Measurements from ENCODE around the gene B3GALT4. TPM values are rescaled to one million over a fixed set of nuclear protein-coding genes. Genes with fewer than 3 reads are reported as not detected.

The B3GALT4 gene
- total RNA-seq, result 1.6 and 3.3 TPM in 2 replicates

DNA sequence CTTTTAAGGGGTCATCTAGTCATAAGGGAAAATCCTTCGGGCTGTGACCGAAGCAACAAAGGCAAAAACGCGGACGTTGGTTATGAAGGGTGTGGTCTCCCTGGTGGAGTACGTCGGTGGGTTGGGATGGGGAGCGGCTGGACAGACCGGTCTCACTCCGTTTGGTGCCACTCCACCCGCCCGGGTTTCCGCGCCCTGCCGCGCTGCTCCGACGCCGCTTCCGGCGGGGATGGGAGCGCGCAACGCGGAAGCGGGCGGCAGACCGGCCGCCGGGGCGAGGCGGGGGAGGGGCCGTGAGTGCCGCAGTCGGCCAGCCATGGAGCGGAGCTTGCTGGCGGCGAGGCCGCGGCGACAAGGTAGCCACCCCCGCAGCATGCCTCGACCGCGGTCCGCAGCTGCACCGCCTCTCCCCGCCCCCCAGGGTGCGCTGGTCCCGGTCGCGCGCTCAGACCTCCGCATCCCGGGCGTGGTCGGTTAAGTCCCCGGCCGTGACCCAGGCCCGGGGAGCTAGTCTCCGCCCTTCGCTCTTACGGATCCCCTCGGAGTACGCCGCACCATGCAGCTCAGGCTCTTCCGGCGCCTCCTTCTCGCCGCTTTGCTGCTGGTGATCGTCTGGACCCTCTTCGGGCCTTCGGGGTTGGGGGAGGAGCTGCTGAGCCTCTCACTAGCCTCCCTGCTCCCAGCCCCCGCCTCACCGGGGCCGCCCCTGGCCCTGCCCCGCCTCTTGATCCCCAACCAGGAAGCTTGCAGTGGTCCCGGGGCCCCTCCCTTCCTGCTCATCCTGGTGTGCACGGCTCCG is at the start of gene B3GALT4:
B3GALT4 (plus strand) TSS at position 260 of the 799 bp plus-strand sequence; CDS start at position 557, 297 bp downstream.

GRCh38 chr6:33271468-33272274 is 5.3 kb upstream of the B3GALT4 start, which contains the start of the genes RPS18 and VPS52:
Gene RPS18 (plus strand): TSS chr6:33272075. CDS start chr6:33272120, 45 bp downstream.
Gene VPS52 (minus strand): TSS chr6:33271876. CDS start chr6:33271675, 201 bp downstream.

GRCh38 chr6:33288921-33289783 is 12.2 kb downstream of the B3GALT4 start, which contains the start of the genes PFDN6 and WDR46:
Gene PFDN6 (plus strand): TSS chr6:33289601. CDS start chr6:33289857, 256 bp downstream.
Gene WDR46 (minus strand): TSS chr6:33289239. CDS start chr6:33289170, 69 bp downstream.

GRCh38 chr6:33298773-33299236 is 21.9 kb downstream of the B3GALT4 start, which contains the start of gene RGL2:
Gene RGL2 (minus strand): TSS chr6:33298942. CDS start chr6:33298610, 332 bp downstream.

GRCh38 chr6:33313709-33314514 is 37.0 kb downstream of the B3GALT4 start, which contains the start of gene TAPBP:
Gene TAPBP (minus strand): TSS chr6:33314078. CDS start chr6:33314041, 37 bp downstream.

GRCh38 chr6:33317669-33318425 is 40.9 kb downstream of the B3GALT4 start, which contains the start of gene ZBTB22:
Gene ZBTB22 (minus strand): TSS chr6:33317744. CDS start chr6:33316916, 828 bp downstream.

Other genes with a start within 250 kb of the B3GALT4 start
- gene HLA-DPA1, start 203.5 kb upstream of the B3GALT4 start, total RNA-seq, result 0.65 and 3.6 TPM in 2 replicates
- 20.1 and 23.1 TPM in 2 replicates for gene HLA-DPB1, start 201.1 kb upstream of the B3GALT4 start, total RNA-seq
- gene COL11A2, start 84.7 kb upstream of the B3GALT4 start, total RNA-seq, result under 0.01 and 0.15 TPM in 2 replicates
- 17.9 and 18.5 TPM in 2 replicates for gene RXRB, start 76.5 kb upstream of the B3GALT4 start, total RNA-seq
- 94.4 and 109 TPM in 2 replicates for gene SLC39A7, start 76.3 kb upstream of the B3GALT4 start, total RNA-seq
- gene HSD17B8, start 72.5 kb upstream of the B3GALT4 start, total RNA-seq, result 11.0 and 12.3 TPM in 2 replicates
- 21.1 and 24.0 TPM in 2 replicates for gene RING1, start 68.6 kb upstream of the B3GALT4 start, total RNA-seq
- 23.1 and 26.3 TPM in 2 replicates for gene VPS52, start 5.2 kb upstream of the B3GALT4 start, total RNA-seq
- gene RPS18, start 5.0 kb upstream of the B3GALT4 start, total RNA-seq, result 2,997 and 4,260 TPM in 2 replicates
- 106 and 144 TPM in 2 replicates for gene WDR46, start 12.1 kb downstream of the B3GALT4 start, total RNA-seq
- 57.8 and 82.8 TPM in 2 replicates for gene PFDN6, start 12.5 kb downstream of the B3GALT4 start, total RNA-seq
- 33.1 and 39.3 TPM in 2 replicates for gene RGL2, start 21.8 kb downstream of the B3GALT4 start, total RNA-seq
- 37.7 and 46.4 TPM in 2 replicates for gene TAPBP, start 37.0 kb downstream of the B3GALT4 start, total RNA-seq
- gene ZBTB22, start 40.6 kb downstream of the B3GALT4 start, total RNA-seq, result 12.3 and 12.8 TPM in 2 replicates
- gene DAXX, start 45.8 kb downstream of the B3GALT4 start, total RNA-seq, result 40.6 and 46.7 TPM in 2 replicates
- 30.2 and 37.4 TPM in 2 replicates for gene KIFC1, start 114.7 kb downstream of the B3GALT4 start, total RNA-seq
- gene PHF1, start 133.9 kb downstream of the B3GALT4 start, total RNA-seq, result 7.5 and 10.0 TPM in 2 replicates
- gene CUTA, start 141.0 kb downstream of the B3GALT4 start, total RNA-seq, result 43.2 and 60.5 TPM in 2 replicates
- gene SYNGAP1, start 142.9 kb downstream of the B3GALT4 start, total RNA-seq, result 1.2 and 1.3 TPM in 2 replicates
- gene ZBTB9, start 177.5 kb downstream of the B3GALT4 start, total RNA-seq, result 4.6 and 4.9 TPM in 2 replicates

All from epithelial cell of umbilical artery (primary cell).